GM18520 (cell line): Measurements from ENCODE around the gene FAM135A.
"Not testable (repeated sequence)": the region's sequence is repeated elsewhere in the genome, so short reads cannot be mapped to it uniquely, and the experiment has no call there.

Source experiments
- ATAC-seq: cut with Tn5 transposase; IDR thresholded peaks from one replicate; pipeline ENCODE4 v1.9.1; 2021; ENCODE audit not compliant: unreplicated experiment

The FAM135A gene

DNA sequence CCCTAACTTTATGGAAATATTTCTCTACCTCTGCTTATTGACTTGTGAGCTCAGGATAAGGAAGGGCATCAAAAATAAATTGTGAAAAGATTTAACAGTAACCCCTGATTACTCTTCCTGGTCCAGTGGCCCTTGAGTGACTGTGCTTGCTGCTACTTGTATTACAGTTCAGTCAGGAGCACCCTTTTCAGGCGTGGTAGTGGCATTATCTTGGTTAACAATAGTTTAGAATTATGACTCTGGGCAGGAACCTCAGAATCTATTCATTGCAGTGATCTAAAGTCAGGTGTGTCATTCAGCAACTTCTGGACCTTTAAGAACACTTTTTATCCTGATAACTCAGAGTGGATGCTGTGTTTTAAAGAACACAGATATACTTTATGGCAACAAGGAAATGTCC, 43.4 kb downstream of the FAM135A start:
- ATAC-seq = no peak

DNA sequence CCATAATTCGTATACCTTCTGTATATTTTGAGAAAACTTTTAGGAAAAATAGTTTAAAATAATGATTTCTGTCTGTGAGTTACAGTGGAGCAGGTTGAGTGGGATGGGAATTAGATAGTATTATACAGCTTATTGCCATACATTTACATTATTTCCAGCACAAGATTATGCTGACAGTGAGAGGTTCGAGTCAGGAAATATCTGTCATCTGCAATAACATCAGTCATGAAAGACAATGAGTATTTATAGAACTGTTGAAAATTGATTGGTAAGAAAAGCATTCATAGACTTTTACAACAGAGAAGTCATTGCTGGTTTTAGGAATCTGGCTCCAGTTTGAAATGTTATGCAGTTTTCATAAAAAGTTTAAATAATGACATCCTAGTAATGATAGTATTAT, 45.9 kb downstream of the FAM135A start:
- ATAC-seq = no peak

DNA sequence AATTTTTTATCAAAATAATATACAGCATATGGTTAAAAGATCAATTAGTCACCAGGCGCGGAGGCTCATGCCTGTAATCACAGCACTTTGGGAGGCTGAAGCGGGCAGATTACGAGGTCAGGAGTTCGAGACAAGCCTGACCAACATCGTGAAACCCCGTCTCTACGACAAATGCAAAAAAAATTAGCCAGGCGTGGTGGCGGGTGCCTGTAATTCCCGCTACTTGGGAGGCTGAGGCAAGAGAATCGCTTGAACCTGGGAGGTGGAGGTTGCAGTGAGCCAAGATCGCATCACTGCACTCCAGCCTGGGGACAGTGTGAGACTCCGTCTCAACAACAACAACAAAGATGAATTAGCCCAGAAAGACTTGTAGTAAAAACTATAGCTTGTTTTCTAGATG, 46.4 kb downstream of the FAM135A start:
- not testable (repeated sequence) for ATAC-seq

DNA sequence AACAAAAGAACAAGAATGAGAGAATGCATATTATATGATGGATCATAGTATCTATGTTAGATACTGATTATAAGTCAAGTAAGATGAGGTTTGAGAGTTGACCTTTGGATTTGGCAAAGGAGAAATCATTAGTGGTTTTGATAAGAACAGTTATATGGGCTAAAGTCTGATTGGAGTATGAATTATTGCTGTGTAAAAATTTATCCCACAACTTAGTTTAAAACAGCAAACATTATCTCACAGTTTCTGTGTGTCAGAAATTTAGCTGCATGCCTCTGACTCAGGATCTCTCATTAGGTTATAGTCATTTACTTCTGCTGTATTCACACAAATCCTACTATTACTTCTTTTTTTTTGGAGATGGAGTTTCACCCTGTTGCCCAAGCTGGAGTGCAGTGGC, 56.7 kb downstream of the FAM135A start:
- ATAC-seq = no peak

DNA sequence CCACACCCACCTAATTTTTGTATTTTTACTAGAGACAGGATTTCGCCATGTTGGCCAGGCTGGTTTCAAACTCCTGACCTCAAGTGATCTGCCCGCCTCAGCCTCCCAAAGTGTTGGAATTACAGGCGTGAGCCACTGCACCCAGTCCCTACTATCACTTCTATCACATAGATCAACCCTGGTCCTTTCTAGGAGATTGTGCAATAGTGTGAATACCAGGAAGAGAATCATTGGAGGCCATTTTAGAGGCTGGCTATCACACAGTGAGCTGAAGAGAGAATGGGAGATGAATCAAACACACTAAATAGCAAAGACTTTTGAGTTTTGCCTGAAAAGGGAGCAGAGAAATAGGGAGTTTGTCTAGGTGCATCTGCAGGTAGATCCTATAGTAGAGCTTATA, 57.2 kb downstream of the FAM135A start:
- ATAC-seq = not testable (repeated sequence)

DNA sequence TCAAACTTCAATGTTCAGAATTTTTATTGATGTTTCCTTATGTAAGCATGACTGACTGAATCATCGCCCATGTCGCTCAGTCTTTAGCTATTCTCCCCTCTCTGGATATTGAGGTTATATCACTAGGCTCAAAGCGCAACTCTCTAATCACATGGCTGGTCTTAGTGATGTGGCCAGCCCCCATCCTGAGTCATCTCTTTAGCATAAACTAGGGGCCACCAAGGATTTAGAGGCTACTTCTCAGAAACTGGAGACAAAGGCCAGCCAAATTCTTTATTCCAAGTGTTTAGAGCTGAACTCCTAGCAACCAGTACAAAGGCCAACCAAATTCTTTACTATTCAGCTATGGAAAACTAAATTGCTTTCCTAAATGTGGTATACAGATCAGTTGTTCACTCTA, 61.4 kb downstream of the FAM135A start:
- no peak for ATAC-seq

DNA sequence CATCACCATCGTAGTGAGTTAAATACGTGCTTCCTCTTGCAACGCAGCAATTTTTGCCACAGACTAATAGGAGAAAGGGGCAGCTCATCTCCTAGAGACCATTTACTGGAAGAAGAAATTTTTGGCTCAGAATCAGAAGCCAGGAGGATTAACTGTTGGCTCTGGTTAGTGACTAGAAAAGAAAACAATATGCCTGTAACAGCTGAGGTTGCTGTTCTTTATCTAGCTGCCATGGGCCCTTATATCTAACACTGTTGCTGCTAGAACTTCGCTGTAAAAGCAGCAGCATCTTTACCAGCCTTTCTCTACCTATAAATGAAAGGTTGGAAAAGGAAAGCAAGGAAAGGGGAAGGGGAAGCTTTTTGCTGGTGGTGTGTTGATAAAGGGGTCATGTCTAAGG, 65.9 kb downstream of the FAM135A start:
- no peak for ATAC-seq

DNA sequence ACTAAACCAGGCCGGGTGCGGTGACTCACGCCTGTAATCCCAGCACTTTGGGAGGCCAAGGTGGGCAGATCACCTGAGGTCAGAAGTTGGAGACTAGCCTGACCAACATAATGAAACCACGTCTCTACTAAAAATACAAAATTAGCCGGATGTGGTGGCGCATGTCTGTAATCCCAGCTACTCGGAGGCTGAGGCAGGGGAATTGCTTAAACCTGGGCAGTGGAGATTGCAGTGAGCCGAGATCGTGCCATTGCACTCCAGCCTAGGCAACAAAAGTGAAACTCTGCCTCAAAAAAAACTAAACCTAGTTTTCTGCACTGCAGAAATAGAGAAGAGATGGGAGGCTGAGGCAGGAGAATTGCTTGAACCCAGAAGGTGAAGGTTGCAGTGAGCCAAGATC, 73.3 kb downstream of the FAM135A start:
- not testable (repeated sequence) for ATAC-seq

DNA sequence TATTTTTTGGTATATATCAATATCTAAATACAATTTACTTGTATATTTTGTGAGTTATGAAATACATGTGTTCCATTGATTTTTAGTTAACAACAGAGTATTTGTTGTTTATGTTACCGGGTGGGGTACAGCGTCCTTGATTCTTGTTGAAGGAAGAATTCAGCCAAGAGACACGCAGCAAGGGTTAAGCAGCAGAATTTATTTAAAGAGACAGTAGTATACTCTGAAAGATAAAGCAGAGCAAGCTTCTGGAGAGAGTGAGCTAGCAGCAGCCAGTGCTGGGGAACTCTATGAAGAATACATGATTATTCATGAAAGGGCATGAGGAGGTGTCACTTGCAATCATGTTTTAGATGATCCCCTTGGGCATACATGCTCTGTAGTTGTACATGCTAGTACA, 76.1 kb downstream of the FAM135A start:
- ATAC-seq = no peak

DNA sequence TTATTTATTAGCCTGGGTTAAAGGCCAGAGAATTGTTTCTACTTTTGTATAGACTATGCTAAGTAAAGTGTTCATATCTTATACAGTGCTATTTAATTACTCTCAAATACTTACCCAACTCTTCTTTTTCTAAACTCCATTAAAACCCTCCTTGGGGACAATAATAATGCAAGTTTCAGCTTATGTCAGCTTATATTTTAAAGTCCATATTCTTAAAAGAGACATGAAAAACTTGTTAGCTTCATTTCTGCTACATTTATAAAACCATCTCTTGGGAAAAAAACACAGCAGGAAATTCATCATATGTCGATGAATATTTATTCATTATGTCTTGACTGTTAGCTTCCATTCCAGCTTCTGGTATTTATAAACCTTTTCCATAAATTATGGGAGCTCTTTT, 81.5 kb downstream of the FAM135A start:
- no peak for ATAC-seq

DNA sequence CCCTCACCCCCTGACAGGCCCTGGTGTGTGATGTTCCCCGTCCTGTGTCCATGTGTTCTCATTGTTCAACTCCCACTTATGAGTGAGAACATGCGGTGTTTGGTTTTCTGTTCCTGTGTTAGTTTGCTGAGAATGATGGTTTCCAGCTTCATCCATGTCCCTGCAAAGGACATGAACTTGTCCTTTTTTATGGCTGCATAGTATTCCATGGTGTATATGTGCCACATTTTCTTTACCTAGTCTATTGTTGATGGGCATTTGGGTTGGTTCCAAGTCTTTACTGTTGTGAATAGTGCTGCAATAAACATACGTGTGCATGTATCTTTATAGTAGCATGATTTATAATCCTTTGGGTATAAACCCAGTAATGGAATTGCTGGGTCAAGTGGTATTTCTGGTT, 82.5 kb downstream of the FAM135A start:
- ATAC-seq = not testable (repeated sequence)

DNA sequence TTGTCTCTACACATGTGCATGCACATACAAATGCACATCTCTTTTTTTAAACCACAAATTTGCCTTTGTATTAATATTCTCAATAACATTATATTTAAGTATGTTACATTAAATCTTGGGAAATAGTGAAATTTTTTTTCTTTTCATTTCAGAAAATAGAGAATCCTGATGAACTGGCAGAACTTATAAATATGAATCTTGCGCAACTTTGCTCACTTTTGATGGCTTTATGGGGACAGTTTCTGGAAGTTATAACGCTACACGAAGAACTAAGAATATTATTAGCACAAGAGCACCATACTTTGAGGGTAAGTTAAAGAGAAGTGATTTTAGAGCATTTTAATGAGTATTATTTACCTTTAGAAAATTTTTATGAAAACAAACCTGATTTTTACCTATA, 89.2 kb downstream of the FAM135A start:
- ATAC-seq = no peak

DNA sequence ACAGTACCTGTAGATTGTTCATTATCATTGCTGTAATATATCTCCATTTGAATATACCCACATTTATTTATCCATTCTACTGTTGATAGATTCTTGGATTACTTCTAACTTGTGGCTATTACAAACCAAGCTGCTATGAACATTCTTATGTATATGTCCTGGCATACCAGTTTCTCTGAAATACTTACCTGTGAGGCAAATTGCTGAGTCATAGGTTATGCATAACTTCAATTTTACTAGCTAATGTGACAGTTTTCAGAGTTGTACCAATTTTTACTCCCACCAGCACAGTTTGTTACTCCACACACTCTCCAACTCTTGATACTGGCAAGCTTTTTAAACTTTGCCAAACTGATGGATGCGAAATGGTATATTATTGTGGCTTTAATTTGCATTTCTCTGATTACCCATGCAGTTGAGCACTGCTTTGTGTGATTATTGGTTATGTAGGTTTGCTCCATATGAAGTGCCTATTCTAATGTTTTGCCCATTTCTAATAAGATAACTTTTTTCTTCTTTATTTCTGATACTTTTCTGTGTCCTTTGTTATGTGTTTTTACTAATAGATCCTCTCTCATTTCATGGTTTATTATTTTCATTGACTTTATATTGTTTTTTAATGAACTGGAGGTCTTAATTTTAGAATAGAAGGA, 90.6 kb downstream of the FAM135A start:
- ATAC-seq = no peak

DNA sequence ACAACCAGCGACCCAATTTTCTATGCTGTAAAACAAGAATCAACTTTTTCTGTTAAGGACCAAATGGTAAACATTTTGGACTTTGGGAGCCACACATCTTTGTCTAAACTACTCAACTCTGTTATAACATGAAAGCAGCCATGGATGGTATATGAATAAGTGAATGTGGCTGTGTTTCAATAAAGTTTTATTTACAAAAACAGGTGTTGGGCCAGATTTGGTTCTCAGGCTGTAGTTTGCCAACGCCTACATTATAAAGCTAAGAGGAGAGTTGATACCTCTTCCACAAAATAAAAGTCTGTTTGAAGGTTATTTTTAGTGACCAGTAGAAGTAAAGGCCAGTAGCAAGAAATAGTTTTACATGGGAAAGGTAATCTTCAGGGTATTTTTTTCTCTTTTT, 93.0 kb downstream of the FAM135A start:
- ATAC-seq = no peak

DNA sequence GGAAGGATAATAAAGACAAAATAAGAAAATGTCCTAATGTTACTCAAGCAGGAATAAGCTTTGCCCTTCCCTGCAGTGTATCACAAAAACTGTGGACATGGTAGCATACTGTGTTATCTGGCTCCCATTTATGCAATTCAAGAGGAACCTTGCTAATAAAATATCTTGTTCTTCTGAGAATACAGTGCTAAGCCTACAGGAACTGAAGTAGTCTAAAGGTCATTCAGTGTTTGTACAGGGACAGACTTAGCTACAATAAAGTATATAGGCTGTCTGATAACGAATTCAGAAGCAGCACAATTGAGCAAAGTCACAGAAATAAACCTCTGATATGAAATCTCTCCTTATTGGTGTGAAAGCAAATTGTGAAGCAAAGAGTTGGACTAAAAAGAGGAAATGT, 93.9 kb downstream of the FAM135A start:
- ATAC-seq = no peak

DNA sequence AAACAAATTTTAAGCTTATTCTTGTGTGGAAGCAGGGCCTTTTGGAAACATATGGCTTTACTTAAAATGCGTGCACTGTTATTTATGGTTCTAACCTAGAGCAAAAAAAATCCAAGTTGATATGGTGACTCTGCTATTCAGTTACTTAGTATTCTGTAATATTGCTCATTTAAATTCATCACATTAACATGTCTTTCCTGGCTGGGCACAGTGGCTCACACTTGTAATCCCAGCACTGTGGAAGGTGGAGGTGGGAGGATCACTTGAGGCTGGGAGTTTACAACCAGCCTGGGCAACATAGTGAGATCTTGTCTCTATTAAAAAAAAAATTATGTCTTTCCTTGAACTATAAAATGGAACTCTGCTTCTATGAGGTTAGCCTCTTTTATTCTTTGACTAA, 95.6 kb downstream of the FAM135A start:
- ATAC-seq = no peak

DNA sequence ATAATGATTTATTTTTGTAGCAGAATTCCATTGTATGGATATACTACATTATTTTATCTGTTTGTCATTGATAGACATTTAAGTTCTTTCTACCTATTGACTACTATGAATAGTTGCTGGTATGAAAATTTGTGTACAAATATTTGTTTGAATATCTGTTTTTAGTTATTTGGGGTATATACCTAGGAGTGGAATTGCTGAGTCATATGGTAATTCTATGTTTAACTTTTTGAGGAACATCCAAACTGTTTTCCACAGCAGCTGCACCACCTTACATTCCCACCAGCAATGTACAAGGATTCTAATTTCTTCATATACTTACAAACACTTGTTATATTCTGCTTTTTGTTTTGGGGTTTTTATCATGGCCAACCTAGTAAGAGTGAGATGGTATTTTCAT, 97.3 kb downstream of the FAM135A start:
- no peak for ATAC-seq

DNA sequence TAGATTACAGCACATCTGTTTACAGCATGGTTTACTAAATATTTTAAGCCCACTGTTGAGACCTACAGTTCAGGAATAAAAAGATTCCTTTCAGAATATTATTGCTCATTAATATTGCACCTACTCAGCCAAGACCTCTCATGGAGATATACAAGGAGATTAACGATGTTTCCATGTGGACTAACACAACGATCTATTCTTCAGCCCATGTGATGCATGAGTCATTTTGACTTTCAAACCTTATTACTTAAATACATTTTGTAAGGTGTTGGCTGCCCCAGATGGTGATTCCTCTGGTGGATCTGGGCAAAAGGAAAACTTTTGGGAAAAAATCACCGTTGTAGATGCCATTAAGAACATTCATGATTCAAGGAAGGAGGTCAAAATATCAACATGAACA, 105.4 kb downstream of the FAM135A start:
- ATAC-seq = no peak

DNA sequence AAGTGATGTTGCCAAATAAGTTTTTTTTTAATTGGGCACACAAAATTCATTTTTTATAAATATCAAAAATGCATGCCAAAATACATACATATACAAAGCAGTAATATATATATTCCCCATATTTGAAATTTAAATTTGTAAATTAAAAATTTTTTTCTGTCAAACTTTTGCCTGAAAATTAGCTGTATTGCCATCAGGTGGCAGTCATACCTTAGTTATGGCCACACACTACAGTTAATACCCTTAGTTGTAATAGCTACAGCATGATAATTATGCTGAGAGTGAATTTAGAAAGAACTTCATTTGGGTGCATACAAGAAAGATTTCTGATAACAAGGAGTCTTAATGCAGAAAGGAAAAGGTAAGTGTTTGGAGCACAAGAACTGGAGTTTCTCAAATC, 107.3 kb downstream of the FAM135A start:
- ATAC-seq = no peak

DNA sequence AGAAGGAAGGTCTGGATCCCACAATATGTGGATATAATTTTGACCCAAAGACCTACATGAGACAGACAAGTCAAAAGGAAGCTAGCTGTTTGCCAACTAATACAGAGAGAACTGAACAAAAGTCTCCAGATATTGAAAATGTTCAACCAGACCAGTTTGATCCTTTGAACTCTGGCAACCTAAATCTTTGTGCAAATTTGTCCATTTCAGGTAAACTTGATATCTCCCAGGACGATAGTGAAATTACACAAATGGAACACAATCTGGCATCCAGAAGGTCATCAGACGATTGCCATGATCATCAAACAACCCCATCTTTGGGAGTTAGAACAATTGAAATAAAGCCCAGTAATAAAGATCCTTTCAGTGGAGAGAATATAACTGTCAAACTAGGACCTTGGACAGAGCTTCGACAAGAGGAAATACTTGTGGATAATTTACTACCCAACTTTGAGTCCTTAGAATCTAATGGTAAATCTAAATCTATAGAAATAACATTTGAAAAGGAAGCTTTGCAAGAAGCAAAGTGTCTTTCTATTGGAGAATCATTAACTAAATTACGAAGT, 111.5 kb downstream of the FAM135A start:
- ATAC-seq = no peak

DNA sequence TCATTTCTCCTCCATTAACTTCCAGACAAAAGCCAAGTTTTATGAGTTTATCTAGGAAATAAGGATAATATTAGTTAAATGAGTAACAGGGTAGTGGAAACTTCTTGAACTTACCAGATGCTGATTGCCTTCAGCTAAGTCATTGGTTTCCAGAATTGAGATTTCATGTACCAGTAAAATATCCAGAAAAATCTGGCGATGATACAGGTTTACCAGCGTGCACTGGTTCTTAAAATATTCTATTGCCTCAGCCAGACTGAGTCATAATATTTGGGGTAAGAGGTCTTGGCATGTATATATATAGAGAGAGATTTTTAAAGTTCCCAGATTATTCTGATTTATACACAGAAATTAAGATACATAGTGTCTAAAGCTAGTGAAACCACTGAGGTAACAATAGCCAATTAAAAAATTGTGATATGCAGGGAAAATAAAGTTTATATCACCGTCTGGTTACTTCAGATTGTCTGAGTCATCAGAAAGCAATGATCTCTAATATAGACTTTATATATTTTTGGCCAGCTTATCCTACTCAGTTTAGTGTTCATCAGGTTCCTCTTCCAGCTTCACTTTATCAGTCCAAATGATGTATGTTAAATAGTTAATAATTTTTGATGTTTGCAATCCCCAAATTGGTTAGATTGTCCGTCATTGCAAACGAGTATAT, 113.9 kb downstream of the FAM135A start:
- ATAC-seq = no peak

DNA sequence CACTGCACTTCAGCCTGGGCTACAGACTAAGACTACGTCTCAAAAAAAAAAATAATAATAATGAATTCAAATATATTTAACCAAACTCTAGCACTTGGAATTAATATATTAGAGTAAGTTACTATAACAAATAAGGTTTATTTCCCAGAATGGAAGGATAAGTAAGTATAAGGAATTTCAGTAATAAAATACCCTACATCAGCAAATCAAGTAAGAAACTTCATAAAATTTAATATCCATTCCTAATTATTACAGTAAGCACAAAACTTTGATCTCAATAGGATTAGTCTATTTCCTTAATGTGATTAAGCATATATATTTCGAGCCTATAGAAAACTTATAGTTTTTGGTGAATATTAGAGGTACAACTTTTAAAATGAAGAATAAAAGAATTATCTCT, 116.7 kb downstream of the FAM135A start:
- ATAC-seq = no peak

DNA sequence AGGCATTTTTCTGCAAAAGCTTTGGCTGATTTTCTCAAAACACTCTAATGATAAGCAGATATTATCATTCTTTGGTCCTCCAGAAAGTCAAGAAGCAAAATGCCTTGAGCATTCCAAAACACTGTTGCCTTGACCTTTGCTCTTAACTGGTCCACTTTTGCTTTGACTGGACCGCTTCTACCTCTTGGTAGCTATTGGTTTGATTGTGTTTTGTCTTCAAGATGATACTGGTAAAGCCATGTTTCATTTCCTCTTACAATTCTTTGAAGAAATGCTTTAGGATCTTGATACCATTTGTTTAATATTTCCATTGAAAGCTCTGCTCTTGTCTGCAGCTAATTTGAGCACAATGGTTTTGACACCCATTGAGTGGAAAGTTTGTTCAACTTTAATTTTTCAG, 117.8 kb downstream of the FAM135A start:
- no peak for ATAC-seq
